HepG2 (cell line): ENCODE data around the gene NECAB2. TPM values are rescaled to one million over a fixed set of nuclear protein-coding genes. Genes with fewer than 3 reads are reported as not detected.

Experiments
- ATAC-seq: fragments of 200-7000 bp; cut with Tn5 transposase; 3 replicates; pipeline ENCODE4 v1.9.1; 2020; ENCODE audit warnings: mild to moderate bottlenecking, moderate library complexity
- BruUV-seq: library from RNA; stranded (reverse); fragments of 400-500 nt; replicated peaks from 2 replicates; lab custom pipeline; 2021; lab: Mats Ljungman, UMichigan
- CTCF ChIA-PET: fragments of 300-600 bp; formaldehyde crosslinking; extraction: SDS; loops from one replicate; lab custom pipeline; 2021; ENCODE audit warnings: low total read pairs, inconsistent platforms, low intra/inter-chr PET ratio; lab: Yijun Ruan, JAX
- POLR2A ChIA-PET: fragments of 350-600 bp; sonication (Branson Sonifier 250); formaldehyde crosslinking; loops from one replicate; lab custom pipeline; 2020; ENCODE audit warnings: antibody characterized with exemption, inconsistent platforms; lab: Yijun Ruan, JAX
- DNase-seq: peaks from one replicate; pipeline ENCODE4 v3.0.0-alpha.2; 2015; ENCODE audit warnings: low spot score
- FAIRE-seq: peaks from 3 replicates; lab custom pipeline; 2011; peaks lifted over from hg19 to GRCh38; lab: Jason Lieb, UNC
- H2AFZ ChIP-seq: one replicate; pipeline ENCODE4 v1.6.1; 2011; ENCODE audit warnings: low read length, inconsistent platforms
- H3K27ac ChIP-seq: fragments of 300-600 bp; 3 replicates; pipeline ENCODE4 v1.8.0; 2011; ENCODE audit warnings: mixed run types, mild to moderate bottlenecking, mixed read lengths, low read length, inconsistent platforms; ENCODE audit not compliant: insufficient read depth; ENCODE audit errors: extremely low read length
- H3K27me3 ChIP-seq, 2 experiments: fragments of 200-600 bp in 1 of 2; 2 replicates in 1 of 2; 3 replicates in 1 of 2; pipeline versions ENCODE4 v1.6.0 to v1.8.0; 2011; ENCODE audit warnings: low read length in 2 of 2, mild to moderate bottlenecking in 2 of 2, moderate library complexity in 2 of 2, inconsistent platforms in 1 of 2; ENCODE audit not compliant: insufficient read depth in 2 of 2, control insufficient read depth in 1 of 2
- H3K36me3 ChIP-seq, 2 experiments: fragments of 200-600 bp in 1 of 2; replicated peaks in 1 of 2; 2 replicates in 1 of 2; 3 replicates in 1 of 2; pipeline versions ENCODE4 v1.5.1 to v1.8.0; 2011; ENCODE audit warnings: low read length in 2 of 2, inconsistent platforms in 1 of 2; ENCODE audit not compliant: insufficient read depth in 2 of 2, control insufficient read depth in 1 of 2
- H3K4me1 ChIP-seq: 2 replicates; pipeline ENCODE4 v1.5.1; 2012; ENCODE audit warnings: low read length, inconsistent platforms; ENCODE audit not compliant: insufficient read depth
- H3K4me2 ChIP-seq: 2 replicates; pipeline ENCODE4 v1.6.0; 2011; ENCODE audit warnings: low read depth, low read length, inconsistent platforms
- H3K4me3 ChIP-seq, 3 experiments: fragments of 200-600 bp in 1 of 3; sonication (generic), shearing (Covaris generic) in 1 of 3; replicated peaks in 1 of 3; 2 replicates each; pipeline ENCODE4 v1.5.1; 2011 to 2016; ENCODE audit warnings: low read length in 3 of 3, inconsistent platforms in 2 of 3, low read depth in 2 of 3, mild to moderate bottlenecking in 2 of 3, control low read depth in 1 of 3, mixed read lengths in 1 of 3; ENCODE audit not compliant: insufficient read depth in 1 of 3
- H3K79me2 ChIP-seq: one replicate; pipeline ENCODE4 v1.6.1; 2011; ENCODE audit warnings: low read length, inconsistent platforms; ENCODE audit not compliant: insufficient read depth
- H3K9ac ChIP-seq: 2 replicates; pipeline ENCODE4 v1.6.0; 2011; ENCODE audit warnings: mild to moderate bottlenecking, low read depth, low read length, inconsistent platforms; ENCODE audit not compliant: insufficient read depth
- H3K9me3 ChIP-seq: 2 replicates; pipeline ENCODE4 v1.5.1; 2012; ENCODE audit warnings: mild to moderate bottlenecking, low read length
- H4K20me1 ChIP-seq: 2 replicates; pipeline ENCODE4 v1.6.0; 2011; ENCODE audit warnings: inconsistent platforms, mild to moderate bottlenecking, low read length, moderate library complexity; ENCODE audit not compliant: insufficient read depth
- MXD4 ChIP-seq: IDR thresholded peaks from 2 replicates; pipeline ENCODE4 v1.6.1; 2016; ENCODE audit warnings: mild to moderate bottlenecking, missing biosample characterization, missing genetic modification reagents
- ZBTB8A ChIP-seq: sonication (generic); formaldehyde crosslinking; IDR thresholded peaks from 2 replicates; pipeline ENCODE4 v1.4.0; 2020; ENCODE audit warnings: mild to moderate bottlenecking, low read depth, missing genetic modification reagents, borderline replicate concordance
- ZFP41 ChIP-seq: sonication (generic); formaldehyde crosslinking; IDR thresholded peaks from 2 replicates; pipeline ENCODE4 v1.4.0; 2020; ENCODE audit warnings: mild to moderate bottlenecking, missing genetic modification reagents, borderline replicate concordance
- ZNF143 ChIP-seq: sonication (generic); formaldehyde crosslinking; IDR thresholded peaks from 2 replicates; pipeline ENCODE4 v1.4.0; 2020; ENCODE audit warnings: missing genetic modification reagents
- ZNF224 ChIP-seq: sonication (generic); formaldehyde crosslinking; IDR thresholded peaks from 2 replicates; pipeline ENCODE4 v1.5.0; 2020; ENCODE audit warnings: mild to moderate bottlenecking, missing genetic modification reagents
- WGBS: methylation state at CpG from one replicate; pipeline ENCODE4 v1.1.6; 2017; ENCODE audit warnings: low lambda C conversion rate; 5-methylcytosine and 5-hydroxymethylcytosine counted together
- in situ Hi-C: cut with HindIII; loops from 2 replicates; pipeline ENCODE4 v1.10.0; 2017; ENCODE audit warnings: low pct_unique_long_range_greater_than_20kb; ENCODE audit not compliant: extremely low pct_ligation_motif_present
- intact Hi-C: fragments of 100-400 bp; cut with micrococcal nuclease; formaldehyde crosslinking; loops from one replicate; pipeline ENCODE4 v1.10.0; 2022; ENCODE audit not compliant: unreplicated experiment
- polyA plus RNA-seq, 8 experiments: library from polyadenylated mRNA; depleted of rRNA in 3 of 8; stranded (reverse) in 7 of 8; unstranded in 1 of 8; fragments of >200 nt; fragmentation: Illumina TruSeq in 4 of 8; extraction: Trizol in 4 of 8; gene quantifications; 2 replicates each; pipeline versions ENCODE4 v1.2.1 to v1.2.3, GENCODE V29; 2011 to 2016; ENCODE audit warnings: low read depth in 4 of 8, missing spikeins in 1 of 8, mixed read lengths in 1 of 8; ENCODE audit not compliant: insufficient read depth in 1 of 8
- total RNA-seq, 5 experiments: library from RNA; depleted of rRNA; stranded (reverse); fragments of >200 nt; fragmentation: Illumina TruSeq; extraction: Trizol; gene quantifications; 2 replicates each; pipeline ENCODE4 v1.2.3, GENCODE V29; 2016; ENCODE audit warnings: low read depth in 1 of 5
- TF ChIP-seq, protein P1 (sequence below): conservative IDR thresholded peaks from 2 replicates; pipeline ENCODE4 v1.6.1; 2018; ENCODE audit warnings: missing genetic modification reagents
- TF ChIP-seq, protein P2 (sequence below): sonication (generic); formaldehyde crosslinking; conservative IDR thresholded peaks from 2 replicates; pipeline ENCODE4 v1.4.0; 2020; ENCODE audit warnings: missing genetic modification reagents

Gene NECAB2
- total and polyA plus RNA-seq, 2 of the 13 experiments (the other 11 are each of a cell fraction or from before 2014, with no cell fraction given) = 0.21 to 0.49 TPM

DNA sequence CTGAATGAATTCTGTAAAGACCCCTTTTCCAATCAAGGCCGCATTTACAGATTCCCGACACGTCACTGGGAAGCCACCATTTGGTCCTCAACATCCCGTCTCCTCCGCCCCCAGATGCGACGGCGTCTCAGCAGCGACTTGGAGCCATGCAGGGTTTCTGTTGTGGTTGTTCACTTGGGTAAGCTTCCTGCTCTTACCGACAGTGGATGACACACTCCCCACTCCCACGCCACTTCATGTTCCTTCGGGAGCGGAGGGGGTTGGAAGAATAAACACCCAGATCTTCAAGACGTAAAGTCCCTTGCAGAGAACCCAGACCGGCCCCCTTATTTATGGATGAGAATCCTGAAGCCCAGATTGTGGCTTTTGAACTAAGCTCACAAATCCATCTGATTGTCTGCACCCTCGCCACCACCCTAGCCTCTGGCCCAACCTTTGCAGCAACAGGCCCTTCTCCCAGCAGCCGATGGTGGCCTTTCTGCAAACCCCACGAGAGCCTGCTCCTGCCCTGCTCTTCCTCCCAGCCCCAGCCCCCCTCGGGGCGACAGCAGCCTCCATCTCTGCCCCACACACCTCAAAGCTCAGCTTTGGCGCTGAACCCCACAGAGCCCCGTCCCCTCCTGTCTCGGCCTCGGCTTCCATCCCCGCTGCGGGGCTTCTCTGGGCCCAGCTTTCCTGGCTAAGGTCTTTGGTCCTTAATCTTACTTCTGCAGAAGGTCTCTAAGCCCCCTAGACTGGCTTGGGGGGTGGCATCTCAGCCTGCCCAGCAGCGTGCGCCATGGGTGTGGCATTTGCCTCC is 34.0 kb upstream of the NECAB2 start:
- DNase-seq = no peak
- Histone ChIP-seq H4K20me1 (no peaks in the 10 kb centered on the region), H3K4me3 (no peak overlapping the region), H3K79me2 (no peaks in the 10 kb centered on the region), H3K36me3 (no peaks in the 10 kb centered on the region), H3K4me2 (no peak overlapping the region), H3K27me3 (peaks cover 7 to 72% of the 10 kb centered on the region in 2 experiments; a peak in 4 of 5 replicates), H3K9me3 (no peaks in the 10 kb centered on the region), H3K27ac (no peak overlapping the region), H3K4me1 (peaks cover 40% of the 10 kb centered on the region), H3K9ac (no peak overlapping the region), H2AFZ (no peak overlapping the region)
- TF ChIP-seq ZNF143 (no peak), MXD4 (CRISPR knock-in tag) (no peak), ZFP41 (CRISPR knock-in tag) (no peak), ZNF224 (no peak), ZBTB8A (no peak)
- TF ChIP-seq, protein P1, sequence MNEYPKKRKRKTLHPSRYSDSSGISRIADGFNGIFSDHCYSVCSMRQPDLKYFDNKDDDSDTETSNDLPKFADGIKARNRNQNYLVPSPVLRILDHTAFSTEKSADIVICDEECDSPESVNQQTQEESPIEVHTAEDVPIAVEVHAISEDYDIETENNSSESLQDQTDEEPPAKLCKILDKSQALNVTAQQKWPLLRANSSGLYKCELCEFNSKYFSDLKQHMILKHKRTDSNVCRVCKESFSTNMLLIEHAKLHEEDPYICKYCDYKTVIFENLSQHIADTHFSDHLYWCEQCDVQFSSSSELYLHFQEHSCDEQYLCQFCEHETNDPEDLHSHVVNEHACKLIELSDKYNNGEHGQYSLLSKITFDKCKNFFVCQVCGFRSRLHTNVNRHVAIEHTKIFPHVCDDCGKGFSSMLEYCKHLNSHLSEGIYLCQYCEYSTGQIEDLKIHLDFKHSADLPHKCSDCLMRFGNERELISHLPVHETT (CRISPR knock-in tag) = no peak
- TF ChIP-seq, protein P2, sequence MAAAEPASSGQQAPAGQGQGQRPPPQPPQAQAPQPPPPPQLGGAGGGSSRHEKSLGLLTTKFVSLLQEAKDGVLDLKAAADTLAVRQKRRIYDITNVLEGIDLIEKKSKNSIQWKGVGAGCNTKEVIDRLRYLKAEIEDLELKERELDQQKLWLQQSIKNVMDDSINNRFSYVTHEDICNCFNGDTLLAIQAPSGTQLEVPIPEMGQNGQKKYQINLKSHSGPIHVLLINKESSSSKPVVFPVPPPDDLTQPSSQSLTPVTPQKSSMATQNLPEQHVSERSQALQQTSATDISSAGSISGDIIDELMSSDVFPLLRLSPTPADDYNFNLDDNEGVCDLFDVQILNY = no peak
- 67% methylated on average over 28 of the region's 28 CpGs for WGBS
- no TSS peak for BruUV-seq
- FAIRE-seq = no peak
- intact Hi-C loops = no loop called here
- ChIA-PET CTCF (no interaction called here), POLR2A (interaction anchor here (1.1 to 3.9 kb wide), 3 partner anchors 9 to 23 kb away, joined by 3 to 16 read pairs (median 8); partner anchors contain the start of gene OSGIN1)
- in situ Hi-C loops = no loop called here
- ATAC-seq = no peak
